GM10248 (cell line): ENCODE measurements around the gene OXCT2.

Experiments
- CTCF ChIA-PET: fragments of 300-600 bp; sonication (Branson Sonifier 250); formaldehyde crosslinking; extraction: SDS; loops from one replicate; lab custom pipeline; 2021; ENCODE audit warnings: antibody characterized with exemption; lab: Yijun Ruan, JAX
- POLR2A ChIA-PET: fragments of 350-650 bp; sonication (Branson Sonifier 250); formaldehyde crosslinking; extraction: SDS; loops from one replicate; lab custom pipeline; 2020; ENCODE audit warnings: antibody characterized with exemption; lab: Yijun Ruan, JAX
- DNase-seq: peaks from one replicate; pipeline ENCODE4 v3.0.0; 2012; ENCODE audit errors: extremely low spot score
- CTCF ChIP-seq: IDR thresholded peaks from 2 replicates; pipeline ENCODE4 v1.5.1; 2012; ENCODE audit warnings: mild to moderate bottlenecking, low read depth; ENCODE audit errors: extremely low read depth, missing control alignments, control extremely low read depth

Gene OXCT2

GRCh38 chr1:39760074-39761008 is 10.8 kb downstream of the OXCT2 start:
- POLR2A ChIA-PET: no interaction called here
- DNase-seq: no peak
- no peak for TF ChIP-seq CTCF
- CTCF ChIA-PET: no interaction called here

- POLR2A ChIA-PET: no interaction called here
These were observed 11.8 kb downstream of the OXCT2 start for GRCh38 chr1:39759436-39759726.

GRCh38 chr1:39758556-39759435 is 12.4 kb downstream of the OXCT2 start:
- CTCF ChIA-PET: no interaction called here
- no peak for DNase-seq
- TF ChIP-seq CTCF: no peak
- POLR2A ChIA-PET: no interaction called here

More at GRCh38 chr1:39759436-39759726, 11.8 kb downstream of the OXCT2 start:
- DNase-seq: no peak
- CTCF ChIA-PET: no interaction called here
- TF ChIP-seq CTCF: no peak

GRCh38 chr1:39757501-39757900 is 13.6 kb downstream of the OXCT2 start:
- no peak for DNase-seq
- ChIA-PET CTCF (no interaction called here), POLR2A (no interaction called here)
- TF ChIP-seq CTCF: no peak

GRCh38 chr1:39755965-39756659 is 15.0 kb downstream of the OXCT2 start:
- ChIA-PET CTCF (interaction anchor here (1.0 to 1.4 kb wide), 2 partner anchors 103 to 217 kb away, joined by 3 read pairs; no protein-coding TSS in a partner anchor), POLR2A (interaction anchor here (0.6 kb wide), 1 partner anchor 682 kb away, joined by 5 read pairs; no protein-coding TSS in a partner anchor)
- TF ChIP-seq CTCF: no peak
- DNase-seq: no peak
